Memory B cell (primary cell): ENCODE data around the gene TRAPPC1.

Experiments
- ATAC-seq: fragments of 150-1000 bp; cut with Tn5 transposase; 2 replicates; pipeline ENCODE4 v1.10.0; 2021; ENCODE audit warnings: low read depth, mild to moderate bottlenecking, moderate library complexity
- DNase-seq, 2 donors: peaks; one replicate each; pipeline ENCODE4 v3.0.0; 2022; ENCODE audit warnings: low spot score in 2 of 2
- H3K27ac Mint-ChIP-seq: one replicate; pipeline ENCODE4 v1.8.0; 2022; ENCODE audit warnings: mild to moderate bottlenecking, moderate library complexity, mixed read lengths
- H3K27me3 Mint-ChIP-seq: one replicate; pipeline ENCODE4 v1.8.0; 2022; ENCODE audit warnings: mixed read lengths
- H3K36me3 Mint-ChIP-seq: one replicate; pipeline ENCODE4 v1.8.0; 2022; ENCODE audit warnings: mild to moderate bottlenecking, mixed read lengths
- H3K4me1 Mint-ChIP-seq: one replicate; pipeline ENCODE4 v1.8.0; 2022; ENCODE audit warnings: mixed read lengths
- H3K4me3 Mint-ChIP-seq: one replicate; pipeline ENCODE4 v1.8.0; 2022; ENCODE audit warnings: mild to moderate bottlenecking, moderate library complexity, mixed read lengths
- H3K9me3 Mint-ChIP-seq: one replicate; pipeline ENCODE4 v1.8.0; 2022; ENCODE audit warnings: mixed read lengths

Gene TRAPPC1, protein sequence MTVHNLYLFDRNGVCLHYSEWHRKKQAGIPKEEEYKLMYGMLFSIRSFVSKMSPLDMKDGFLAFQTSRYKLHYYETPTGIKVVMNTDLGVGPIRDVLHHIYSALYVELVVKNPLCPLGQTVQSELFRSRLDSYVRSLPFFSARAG

GRCh38 chr17:7931709-7932482 is at the start of gene TRAPPC1, which contains the start of gene CNTROB:
TSS of gene TRAPPC1 (minus strand) at chr17:7931946. CDS start at chr17:7931829, 117 bp downstream.
TSS of gene CNTROB (plus strand) at chr17:7932206. CDS start at chr17:7933080, 874 bp downstream.
- DNase-seq (peak; percentile 97 to 99), ATAC-seq (peak; percentile 95)
- H3K27me3 Mint-ChIP-seq = no peaks in the 10 kb centered on the region
- peak within 1 kb of the TSS; percentile 92 for H3K27ac Mint-ChIP-seq
- H3K9me3 Mint-ChIP-seq = no peaks in the 10 kb centered on the region
- H3K36me3 Mint-ChIP-seq = peaks cover 8% of the 10 kb centered on the region
- peak within 1 kb of the TSS; percentile 92 for H3K4me3 Mint-ChIP-seq
- peaks cover 20% of the 10 kb centered on the region for H3K4me1 Mint-ChIP-seq

- H3K4me3 Mint-ChIP-seq = no peak overlapping the region
- H3K4me1 Mint-ChIP-seq = no peaks in the 10 kb centered on the region
- ATAC-seq = no peak
Observed at GRCh38 chr17:7977805-7978204, 46.1 kb upstream of the TRAPPC1 start.

GRCh38 chr17:7977039-7977438 is 45.3 kb upstream of the TRAPPC1 start:
- H3K36me3 Mint-ChIP-seq = peaks cover 7% of the 10 kb centered on the region
- no peak overlapping the region for H3K27ac Mint-ChIP-seq
- DNase-seq (no peak), ATAC-seq (no peak)
- H3K9me3 Mint-ChIP-seq = peaks cover 13% of the 10 kb centered on the region
- no peaks in the 10 kb centered on the region for H3K4me1 Mint-ChIP-seq
- H3K4me3 Mint-ChIP-seq = no peak overlapping the region
- peaks cover 5% of the 10 kb centered on the region for H3K27me3 Mint-ChIP-seq

More at GRCh38 chr17:7977805-7978204, 46.1 kb upstream of the TRAPPC1 start:
- peaks cover 5% of the 10 kb centered on the region for H3K27me3 Mint-ChIP-seq
- H3K27ac Mint-ChIP-seq = no peak overlapping the region
- peaks cover 7% of the 10 kb centered on the region for H3K36me3 Mint-ChIP-seq
- DNase-seq = no peak
- H3K9me3 Mint-ChIP-seq = peaks cover 13% of the 10 kb centered on the region

- H3K27me3 Mint-ChIP-seq = peaks cover 5% of the 10 kb centered on the region
- DNase-seq = no peak
- H3K27ac Mint-ChIP-seq = no peak overlapping the region
- ATAC-seq = no peak
- no peaks in the 10 kb centered on the region for H3K4me1 Mint-ChIP-seq
- H3K36me3 Mint-ChIP-seq = peaks cover 7% of the 10 kb centered on the region
- peaks cover 13% of the 10 kb centered on the region for H3K9me3 Mint-ChIP-seq
- H3K4me3 Mint-ChIP-seq = no peak overlapping the region
Observed at GRCh38 chr17:7974638-7975131, 42.9 kb upstream of the TRAPPC1 start.

GRCh38 chr17:7972131-7972785 is 40.5 kb upstream of the TRAPPC1 start:
- no peak for DNase-seq

GRCh38 chr17:7971651-7972050 is 39.9 kb upstream of the TRAPPC1 start:
- Mint-ChIP-seq H3K4me1 (no peaks in the 10 kb centered on the region), H3K27ac (no peak overlapping the region), H3K27me3 (peaks cover 4% of the 10 kb centered on the region), H3K36me3 (peaks cover 7% of the 10 kb centered on the region), H3K9me3 (peaks cover 11% of the 10 kb centered on the region), H3K4me3 (no peak overlapping the region)
- DNase-seq = no peak
- no peak for ATAC-seq

More at GRCh38 chr17:7972131-7972785, 40.5 kb upstream of the TRAPPC1 start:
- no peak for ATAC-seq
- Mint-ChIP-seq H3K27me3 (peaks cover 2% of the 10 kb centered on the region), H3K4me3 (no peak overlapping the region), H3K4me1 (no peaks in the 10 kb centered on the region), H3K27ac (no peak overlapping the region), H3K36me3 (peaks cover 7% of the 10 kb centered on the region), H3K9me3 (peaks cover 13% of the 10 kb centered on the region)

DNA sequence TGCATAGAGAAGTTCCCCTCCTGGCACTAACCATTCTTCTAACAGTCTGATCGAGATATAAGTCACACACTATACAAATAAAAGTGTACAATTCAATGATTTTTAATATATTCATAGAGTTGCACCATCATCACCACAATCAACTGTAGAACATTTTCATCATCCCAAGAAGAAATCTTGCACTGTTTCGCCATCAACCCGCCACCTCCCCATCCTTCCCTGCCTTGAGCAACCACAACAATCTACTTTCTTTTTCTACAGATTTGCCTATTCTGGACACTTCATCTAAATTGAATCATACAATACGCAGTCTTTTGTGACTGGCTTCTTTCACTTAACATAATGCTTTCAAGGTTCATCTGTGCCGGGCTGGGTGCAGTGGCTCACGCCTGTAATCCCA is 37.7 kb upstream of the TRAPPC1 start:
- peaks cover 4% of the 10 kb centered on the region for H3K27me3 Mint-ChIP-seq
- no peak overlapping the region for H3K27ac Mint-ChIP-seq
- peaks cover under 1% of the 10 kb centered on the region for H3K36me3 Mint-ChIP-seq
- no peak for ATAC-seq
- no peak for DNase-seq
- H3K4me1 Mint-ChIP-seq = no peaks in the 10 kb centered on the region
- H3K4me3 Mint-ChIP-seq = no peak overlapping the region
- H3K9me3 Mint-ChIP-seq = peaks cover 2% of the 10 kb centered on the region

- peaks cover 4% of the 10 kb centered on the region for H3K27me3 Mint-ChIP-seq
- no peak overlapping the region for H3K27ac Mint-ChIP-seq
- no peaks in the 10 kb centered on the region for H3K4me1 Mint-ChIP-seq
- H3K9me3 Mint-ChIP-seq = no peaks in the 10 kb centered on the region
- no peak overlapping the region for H3K4me3 Mint-ChIP-seq
- ATAC-seq (no peak), DNase-seq (no peak)
- H3K36me3 Mint-ChIP-seq = no peaks in the 10 kb centered on the region
Observed at GRCh38 chr17:7967751-7968150, 36.0 kb upstream of the TRAPPC1 start.

DNA sequence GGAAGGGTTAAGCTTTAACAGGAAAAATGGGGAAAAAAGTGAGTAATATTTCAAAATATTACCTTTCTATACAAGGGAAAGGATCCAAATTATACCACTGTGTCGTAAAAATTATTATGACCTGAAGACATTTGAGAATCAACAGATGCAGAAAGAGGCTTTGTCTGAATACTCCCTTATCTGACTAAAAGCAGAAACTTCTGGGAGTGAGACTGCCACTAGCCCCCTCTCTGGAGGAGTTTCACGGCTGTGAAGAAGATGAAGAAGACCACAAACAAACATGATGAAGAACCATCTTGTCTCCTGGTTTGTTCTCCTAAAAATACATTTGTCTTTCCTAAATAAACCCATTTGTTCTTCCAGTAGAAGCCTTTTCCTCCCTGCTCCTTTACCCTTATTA is 29.7 kb upstream of the TRAPPC1 start:
- no peak for ATAC-seq
- Mint-ChIP-seq H3K27me3 (peaks cover 15% of the 10 kb centered on the region), H3K36me3 (no peaks in the 10 kb centered on the region), H3K27ac (no peak overlapping the region), H3K9me3 (no peaks in the 10 kb centered on the region), H3K4me1 (no peaks in the 10 kb centered on the region), H3K4me3 (no peak overlapping the region)
- DNase-seq = no peak

GRCh38 chr17:7959503-7960253 is 27.9 kb upstream of the TRAPPC1 start:
- ATAC-seq = no peak
- H3K4me3 Mint-ChIP-seq = no peak overlapping the region
- no peak overlapping the region for H3K27ac Mint-ChIP-seq
- H3K9me3 Mint-ChIP-seq = no peaks in the 10 kb centered on the region
- peaks cover 15% of the 10 kb centered on the region for H3K27me3 Mint-ChIP-seq
- no peak for DNase-seq
- no peaks in the 10 kb centered on the region for H3K4me1 Mint-ChIP-seq
- no peaks in the 10 kb centered on the region for H3K36me3 Mint-ChIP-seq

- H3K4me1 Mint-ChIP-seq = peaks cover 2% of the 10 kb centered on the region
- H3K9me3 Mint-ChIP-seq = no peaks in the 10 kb centered on the region
Observed at GRCh38 chr17:7956228-7956965, 24.7 kb upstream of the TRAPPC1 start.

DNA sequence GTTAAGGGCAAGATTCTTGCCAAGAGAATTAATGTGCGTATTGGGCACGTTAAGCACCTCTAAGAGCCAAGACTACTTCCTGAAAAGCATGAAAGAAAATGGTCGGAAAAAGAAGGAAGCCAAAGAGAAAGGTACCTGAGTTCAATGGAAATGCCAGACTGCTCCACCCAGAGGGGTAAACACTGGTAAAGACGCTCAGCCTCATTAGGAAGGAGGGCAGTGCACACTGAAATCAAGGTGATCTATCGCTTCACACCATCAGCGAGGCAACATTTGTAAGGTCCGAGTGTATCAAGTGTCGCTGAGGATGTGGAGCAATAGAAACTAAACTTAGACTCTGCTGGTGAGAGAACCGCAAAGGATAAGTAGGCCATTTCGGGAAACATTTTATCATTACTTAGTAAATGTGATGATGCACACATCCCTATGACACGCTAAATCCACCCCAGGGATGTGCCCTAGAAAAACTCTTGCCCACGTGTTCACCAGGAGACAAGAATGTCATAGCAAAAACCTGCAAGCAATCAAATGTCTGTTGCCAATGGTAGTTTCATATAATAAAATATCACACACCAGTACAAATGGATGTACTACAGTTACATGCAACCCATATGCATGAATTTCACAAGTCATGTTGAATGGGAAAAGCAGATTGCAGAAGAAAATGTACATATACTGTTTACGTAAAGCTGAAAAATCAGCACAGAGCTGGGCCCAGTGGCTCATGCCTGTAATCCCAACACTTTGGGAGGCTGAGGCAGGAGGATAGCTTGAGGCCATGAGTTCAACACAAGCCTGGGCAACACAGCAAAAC is 23.9 kb upstream of the TRAPPC1 start:
- Mint-ChIP-seq H3K4me1 (peaks cover 4% of the 10 kb centered on the region), H3K4me3 (no peak overlapping the region), H3K27ac (no peak overlapping the region), H3K36me3 (no peaks in the 10 kb centered on the region), H3K27me3 (peaks cover 8% of the 10 kb centered on the region), H3K9me3 (no peaks in the 10 kb centered on the region)
- no peak for ATAC-seq
- no peak for DNase-seq

More at GRCh38 chr17:7956228-7956965, 24.7 kb upstream of the TRAPPC1 start:
- H3K36me3 Mint-ChIP-seq = no peaks in the 10 kb centered on the region
- H3K4me3 Mint-ChIP-seq = no peak overlapping the region
- DNase-seq = no peak
- H3K27me3 Mint-ChIP-seq = peaks cover 10% of the 10 kb centered on the region
- no peak for ATAC-seq
- H3K27ac Mint-ChIP-seq = no peak overlapping the region
